ENCODE measurements around the gene DHRS3.
"Not testable (repeated sequence)": the region's sequence is repeated elsewhere in the genome, so short reads cannot be mapped to it uniquely, and the experiment has no call there.

The DHRS3 gene

DNA sequence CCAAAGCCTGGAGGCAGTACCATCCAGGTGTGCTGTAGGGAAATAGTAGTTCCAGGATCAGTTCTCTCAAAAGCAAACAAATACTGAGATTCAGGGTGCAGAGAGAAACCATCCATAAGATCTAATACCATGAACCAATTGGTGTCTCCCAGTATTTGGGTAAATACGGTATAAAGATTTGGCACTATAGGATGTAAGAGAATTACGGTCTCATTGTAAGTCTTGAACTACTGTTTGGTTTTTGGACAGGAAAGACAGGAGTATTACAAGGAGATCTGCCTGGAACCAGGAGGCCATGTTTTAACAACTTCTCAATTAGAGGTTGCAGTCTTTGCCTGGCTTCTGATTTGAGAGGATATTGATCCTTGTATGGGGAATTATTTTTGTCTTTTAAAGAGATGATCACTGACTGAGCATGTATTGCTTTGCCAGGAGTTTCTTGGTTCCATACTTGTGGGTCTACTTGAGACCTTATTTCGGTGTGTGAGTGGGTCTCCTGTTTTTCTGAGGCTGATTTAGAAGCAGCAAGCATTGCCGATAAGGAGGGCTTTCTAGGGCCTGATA lies 36.1 kb upstream of the DHRS3 start:
- TF ChIP-seq, protein P1, sequence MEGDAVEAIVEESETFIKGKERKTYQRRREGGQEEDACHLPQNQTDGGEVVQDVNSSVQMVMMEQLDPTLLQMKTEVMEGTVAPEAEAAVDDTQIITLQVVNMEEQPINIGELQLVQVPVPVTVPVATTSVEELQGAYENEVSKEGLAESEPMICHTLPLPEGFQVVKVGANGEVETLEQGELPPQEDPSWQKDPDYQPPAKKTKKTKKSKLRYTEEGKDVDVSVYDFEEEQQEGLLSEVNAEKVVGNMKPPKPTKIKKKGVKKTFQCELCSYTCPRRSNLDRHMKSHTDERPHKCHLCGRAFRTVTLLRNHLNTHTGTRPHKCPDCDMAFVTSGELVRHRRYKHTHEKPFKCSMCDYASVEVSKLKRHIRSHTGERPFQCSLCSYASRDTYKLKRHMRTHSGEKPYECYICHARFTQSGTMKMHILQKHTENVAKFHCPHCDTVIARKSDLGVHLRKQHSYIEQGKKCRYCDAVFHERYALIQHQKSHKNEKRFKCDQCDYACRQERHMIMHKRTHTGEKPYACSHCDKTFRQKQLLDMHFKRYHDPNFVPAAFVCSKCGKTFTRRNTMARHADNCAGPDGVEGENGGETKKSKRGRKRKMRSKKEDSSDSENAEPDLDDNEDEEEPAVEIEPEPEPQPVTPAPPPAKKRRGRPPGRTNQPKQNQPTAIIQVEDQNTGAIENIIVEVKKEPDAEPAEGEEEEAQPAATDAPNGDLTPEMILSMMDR (IDR thresholded peaks at IDR 0.05; ENCODE audit: insufficient read depth, low read length, poor library complexity, severe bottlenecking) = no peak
- no peak overlapping the region for H3K4me3 ChIP-seq (replicated peaks; ENCODE audit: low read depth, low read length)
- peaks cover 1% of the 10 kb centered on the region; the same call in 1 of the 2 replicates for H3K27me3 ChIP-seq (replicated peaks; ENCODE audit: control insufficient read depth, insufficient read depth, low read length)
- H3K36me3 ChIP-seq (ENCODE audit: control insufficient read depth, insufficient read depth, low read length) = no peaks in the 10 kb centered on the region
- DNase-seq (ENCODE audit: extremely low read depth, insufficient read length) = no peak

DNA sequence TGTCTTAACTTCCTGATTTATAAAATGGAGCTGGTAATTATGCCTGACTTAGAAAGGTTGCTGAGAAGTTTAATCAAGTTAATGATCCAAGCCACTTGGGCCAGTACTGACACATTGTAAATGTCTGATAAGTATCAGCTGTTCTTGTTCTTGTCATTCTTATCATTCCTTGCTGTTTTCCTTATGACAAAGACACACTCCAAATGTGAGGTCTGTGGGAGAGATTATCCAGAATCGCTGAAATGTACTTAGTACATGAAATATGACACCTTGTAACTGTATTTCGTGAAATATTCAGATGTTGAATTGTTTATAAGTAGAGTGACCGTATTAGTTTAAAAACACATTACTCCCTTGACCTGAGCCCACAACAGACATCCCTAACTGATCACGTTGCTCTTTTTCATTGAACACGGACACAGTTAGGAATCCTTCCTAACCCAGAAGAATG lies 32.0 kb upstream of the DHRS3 start:
- DNase-seq (ENCODE audit: extremely low read depth, insufficient read length) = no peak
- Histone ChIP-seq H3K36me3 (ENCODE audit: control insufficient read depth, insufficient read depth, low read length) (no peaks in the 10 kb centered on the region), H3K27me3 (replicated peaks; ENCODE audit: control insufficient read depth, insufficient read depth, low read length) (no peaks in the 10 kb centered on the region; the same call in 1 of the 2 replicates), H3K4me3 (replicated peaks; ENCODE audit: low read depth, low read length) (no peak overlapping the region)
- TF ChIP-seq, protein P1 (IDR thresholded peaks at IDR 0.05; ENCODE audit: insufficient read depth, low read length, poor library complexity, severe bottlenecking) = no peak

DNA sequence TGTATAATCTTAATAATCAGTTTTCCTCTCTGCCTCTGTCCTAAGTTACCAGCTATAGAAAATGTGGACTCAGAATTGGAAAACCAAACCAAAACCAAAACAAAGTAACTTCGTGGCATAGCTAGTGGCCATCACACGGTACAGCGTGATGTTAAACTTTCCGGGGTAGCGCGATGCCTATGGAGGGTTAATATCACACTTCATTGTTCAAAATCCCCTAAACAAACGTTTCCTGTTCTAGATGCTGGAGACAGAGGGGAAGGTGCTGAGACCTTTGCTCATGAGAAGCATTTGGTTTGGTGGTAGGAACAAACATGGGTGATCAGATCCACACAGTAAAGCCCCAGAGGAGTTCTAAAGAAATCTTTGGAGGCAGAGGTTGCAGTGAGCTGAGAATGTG lies 30.7 kb upstream of the DHRS3 start:
- Histone ChIP-seq H3K4me3 (replicated peaks; ENCODE audit: low read depth, low read length) (no peak overlapping the region), H3K27me3 (replicated peaks; ENCODE audit: control insufficient read depth, insufficient read depth, low read length) (no peaks in the 10 kb centered on the region; the same call in 1 of the 2 replicates), H3K36me3 (ENCODE audit: control insufficient read depth, insufficient read depth, low read length) (no peaks in the 10 kb centered on the region)
- TF ChIP-seq, protein P1 (IDR thresholded peaks at IDR 0.05; ENCODE audit: insufficient read depth, low read length, poor library complexity, severe bottlenecking) = no peak
- no peak for DNase-seq (ENCODE audit: extremely low read depth, insufficient read length)

DNA sequence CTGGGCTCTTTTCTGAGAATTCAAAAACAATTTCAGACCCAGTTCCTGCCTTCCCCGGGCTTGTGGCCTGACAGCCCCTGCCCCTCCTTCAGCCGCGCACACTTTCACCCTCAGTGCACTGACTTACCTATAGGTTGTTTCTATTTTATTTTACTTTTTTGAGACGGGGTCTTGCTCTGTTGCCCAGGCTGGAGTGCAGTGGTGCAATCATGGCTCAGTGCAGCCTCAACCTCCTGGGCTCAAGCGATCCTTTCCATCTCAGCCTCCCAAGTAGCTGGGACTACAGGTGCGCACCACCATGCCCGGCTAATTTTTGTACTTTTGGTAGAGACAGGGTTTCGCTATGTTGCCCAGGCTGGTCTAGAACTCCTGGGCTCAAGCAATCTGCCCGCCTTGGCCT lies 27.4 kb upstream of the DHRS3 start:
- not testable (repeated sequence) for DNase-seq (ENCODE audit: extremely low read depth, insufficient read length); H3K27me3 ChIP-seq (replicated peaks; ENCODE audit: control insufficient read depth, insufficient read depth, low read length)

DNA sequence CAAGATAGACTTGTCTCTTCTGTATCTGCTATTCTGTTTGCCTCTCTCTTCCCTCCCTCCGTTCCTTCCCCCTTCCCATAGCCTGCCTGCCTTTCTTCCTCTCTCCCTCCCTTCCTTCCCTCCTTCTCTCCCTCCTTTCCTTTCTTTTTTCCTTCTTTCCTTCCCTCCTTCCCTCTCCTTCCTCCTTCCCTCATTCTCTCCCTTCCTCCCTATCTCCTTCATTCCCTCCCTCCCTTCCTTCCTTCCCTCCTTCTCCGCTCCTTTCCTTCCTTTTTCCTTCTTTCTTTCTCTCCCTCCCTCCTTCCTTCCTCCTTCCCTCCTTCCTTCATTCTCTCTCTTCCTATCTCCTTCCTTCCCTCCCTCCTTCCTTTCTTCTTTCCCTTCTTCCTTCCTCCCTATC lies 26.8 kb upstream of the DHRS3 start:
- DNase-seq (ENCODE audit: extremely low read depth, insufficient read length) = no peak
- Histone ChIP-seq H3K27me3 (replicated peaks; ENCODE audit: control insufficient read depth, insufficient read depth, low read length) (no peaks in the 10 kb centered on the region; the same call in 1 of the 2 replicates), H3K4me3 (replicated peaks; ENCODE audit: low read depth, low read length) (no peak overlapping the region), H3K36me3 (ENCODE audit: control insufficient read depth, insufficient read depth, low read length) (no peaks in the 10 kb centered on the region)
- TF ChIP-seq, protein P1 (IDR thresholded peaks at IDR 0.05; ENCODE audit: insufficient read depth, low read length, poor library complexity, severe bottlenecking) = no peak

More for the DNA sequence above, 27.4 kb upstream of the DHRS3 start:
- H3K4me3 ChIP-seq (replicated peaks; ENCODE audit: low read depth, low read length); H3K36me3 ChIP-seq (ENCODE audit: control insufficient read depth, insufficient read depth, low read length): not testable (repeated sequence)

DNA sequence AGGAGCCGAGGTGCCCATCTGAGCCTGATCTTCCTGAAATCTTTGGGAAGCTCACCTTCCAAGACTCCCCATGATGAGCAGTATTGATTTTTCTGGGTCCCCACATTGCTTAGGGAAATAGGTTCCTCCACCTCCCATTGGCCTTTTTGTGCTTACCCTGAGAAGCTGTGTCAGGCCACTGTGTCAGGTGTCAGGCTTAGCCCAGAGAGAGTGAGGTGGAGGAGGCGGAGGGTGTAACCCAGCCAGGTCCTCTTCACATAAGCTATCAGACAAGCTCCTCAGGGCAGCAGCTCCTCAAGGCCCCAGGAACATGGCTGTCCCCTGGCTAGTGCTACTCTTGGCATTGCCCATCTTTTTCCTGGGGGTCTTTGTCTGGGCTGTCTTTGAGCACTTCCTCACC lies 26.2 kb upstream of the DHRS3 start:
- no peaks in the 10 kb centered on the region for H3K36me3 ChIP-seq (ENCODE audit: control insufficient read depth, insufficient read depth, low read length)
- no peak for DNase-seq (ENCODE audit: extremely low read depth, insufficient read length)
- TF ChIP-seq, protein P1 (IDR thresholded peaks at IDR 0.05; ENCODE audit: insufficient read depth, low read length, poor library complexity, severe bottlenecking) = no peak
- H3K27me3 ChIP-seq (replicated peaks; ENCODE audit: control insufficient read depth, insufficient read depth, low read length) = no peaks in the 10 kb centered on the region; the same call in 1 of the 2 replicates
- no peak overlapping the region for H3K4me3 ChIP-seq (replicated peaks; ENCODE audit: low read depth, low read length)
